LNCaP clone FGC (cell line): ENCODE measurements around the gene KCTD16.

Source experiments
- DNase-seq: peaks from one replicate; pipeline ENCODE4 v3.0.0-alpha.2; 2011; ENCODE audit warnings: low read depth
- H3K4me3 ChIP-seq: 2 replicates; pipeline ENCODE4 v1.5.1; 2011; ENCODE audit warnings: mild to moderate bottlenecking, low read depth, low read length, control low read depth
- CTCF ChIP-seq: IDR thresholded peaks from 2 replicates; pipeline ENCODE4 v1.5.1; 2012; ENCODE audit warnings: mild to moderate bottlenecking; ENCODE audit not compliant: control insufficient read depth, insufficient read depth; ENCODE audit errors: extremely low read depth

Gene KCTD16

GRCh38 chr5:144436007-144436406 lies 265.3 kb downstream of the KCTD16 start:
- TF ChIP-seq CTCF = no peak
- no peak overlapping the region for H3K4me3 ChIP-seq
- no peak for DNase-seq

GRCh38 chr5:144438237-144438636 lies 267.6 kb downstream of the KCTD16 start:
- no peak for DNase-seq
- TF ChIP-seq CTCF = no peak
- H3K4me3 ChIP-seq = no peak overlapping the region

GRCh38 chr5:144448457-144448856 lies 277.8 kb downstream of the KCTD16 start:
- no peak overlapping the region for H3K4me3 ChIP-seq
- no peak for TF ChIP-seq CTCF

GRCh38 chr5:144451187-144451973 lies 280.7 kb downstream of the KCTD16 start:
- DNase-seq = no peak
- no peak for TF ChIP-seq CTCF

More at GRCh38 chr5:144448457-144448856, 277.8 kb downstream of the KCTD16 start:
- no peak for DNase-seq

GRCh38 chr5:144453753-144454152 lies 283.1 kb downstream of the KCTD16 start:
- H3K4me3 ChIP-seq = no peak overlapping the region
- TF ChIP-seq CTCF = no peak
- DNase-seq = no peak

More at GRCh38 chr5:144451187-144451973, 280.7 kb downstream of the KCTD16 start:
- no peak overlapping the region for H3K4me3 ChIP-seq

GRCh38 chr5:144457160-144457559 lies 286.5 kb downstream of the KCTD16 start:
- DNase-seq = no peak
- no peak overlapping the region for H3K4me3 ChIP-seq
- TF ChIP-seq CTCF = no peak

- DNase-seq = no peak
- no peak overlapping the region for H3K4me3 ChIP-seq
- TF ChIP-seq CTCF = no peak
These were observed 287.5 kb downstream of the KCTD16 start for GRCh38 chr5:144458216-144458615.
